Renal cortical epithelial cell (primary cell): ENCODE results near the gene ANO9. TPM values are rescaled to one million over a fixed set of nuclear protein-coding genes. Genes with fewer than 3 reads are reported as not detected.

Experiments used
- DNase-seq: peaks from one replicate; pipeline ENCODE4 v3.0.0-alpha.2; 2011; ENCODE audit warnings: low read depth
- total RNA-seq: library from RNA; depleted of rRNA; stranded (reverse); fragments of >200 nt; gene quantifications from 2 replicates; pipeline ENCODE4 v1.2.3, GENCODE V29; 2014

ANO9 gene, protein sequence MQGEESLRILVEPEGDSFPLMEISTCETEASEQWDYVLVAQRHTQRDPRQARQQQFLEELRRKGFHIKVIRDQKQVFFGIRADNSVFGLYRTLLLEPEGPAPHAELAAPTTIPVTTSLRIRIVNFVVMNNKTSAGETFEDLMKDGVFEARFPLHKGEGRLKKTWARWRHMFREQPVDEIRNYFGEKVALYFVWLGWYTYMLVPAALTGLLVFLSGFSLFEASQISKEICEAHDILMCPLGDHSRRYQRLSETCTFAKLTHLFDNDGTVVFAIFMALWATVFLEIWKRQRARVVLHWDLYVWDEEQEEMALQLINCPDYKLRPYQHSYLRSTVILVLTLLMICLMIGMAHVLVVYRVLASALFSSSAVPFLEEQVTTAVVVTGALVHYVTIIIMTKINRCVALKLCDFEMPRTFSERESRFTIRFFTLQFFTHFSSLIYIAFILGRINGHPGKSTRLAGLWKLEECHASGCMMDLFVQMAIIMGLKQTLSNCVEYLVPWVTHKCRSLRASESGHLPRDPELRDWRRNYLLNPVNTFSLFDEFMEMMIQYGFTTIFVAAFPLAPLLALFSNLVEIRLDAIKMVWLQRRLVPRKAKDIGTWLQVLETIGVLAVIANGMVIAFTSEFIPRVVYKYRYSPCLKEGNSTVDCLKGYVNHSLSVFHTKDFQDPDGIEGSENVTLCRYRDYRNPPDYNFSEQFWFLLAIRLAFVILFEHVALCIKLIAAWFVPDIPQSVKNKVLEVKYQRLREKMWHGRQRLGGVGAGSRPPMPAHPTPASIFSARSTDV
- total RNA-seq = 9.2 and 10.8 TPM in 2 replicates

DNA sequence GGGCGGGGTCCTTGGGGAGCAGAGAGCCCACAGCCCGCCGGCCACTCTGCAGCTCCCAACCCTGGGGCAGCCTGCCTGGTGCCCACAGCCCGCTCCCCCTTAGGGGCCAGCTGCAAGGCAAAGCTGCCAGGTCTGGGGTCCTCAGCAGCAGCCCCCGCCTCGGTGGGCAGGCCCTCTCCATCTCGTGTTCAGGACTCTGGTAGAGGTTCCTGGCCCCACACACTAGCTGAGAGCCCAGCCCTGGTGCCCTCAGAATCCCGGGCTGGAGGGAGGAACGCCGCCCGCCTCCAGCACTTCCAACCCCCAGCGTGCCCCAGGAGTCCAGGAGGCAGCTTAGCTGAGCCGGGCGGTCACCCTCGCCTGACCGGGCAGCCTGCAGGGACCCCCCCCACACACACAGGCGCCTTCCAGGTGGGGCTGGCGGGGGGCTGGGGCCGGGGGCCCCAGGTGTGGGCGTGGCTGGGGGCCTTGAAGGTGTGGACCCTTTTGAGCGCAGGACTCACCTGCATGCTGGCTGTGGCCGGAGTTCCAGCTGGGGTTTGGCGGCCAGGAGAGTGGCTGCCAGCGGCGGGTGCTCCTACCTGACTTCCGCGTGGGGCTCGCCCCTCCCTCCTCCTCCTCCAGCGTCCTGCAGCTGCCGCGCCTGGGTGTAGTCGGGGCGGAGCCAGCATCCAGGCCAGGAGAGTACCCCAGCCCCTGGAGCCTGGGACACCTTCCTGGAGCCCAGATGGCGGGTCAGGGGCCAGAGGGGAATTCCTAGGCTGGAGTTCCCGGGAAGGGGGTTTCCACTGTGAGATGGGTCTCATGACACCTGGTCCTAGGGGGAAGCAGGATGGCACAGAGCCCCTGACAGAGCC, at the start of gene ANO9:
Gene ANO9, minus strand, starts transcription at position 594 of the 857 bp plus-strand sequence. Its CDS starts 85 bp downstream, at position 509.
- DNase-seq = peak; percentile 9

DNA sequence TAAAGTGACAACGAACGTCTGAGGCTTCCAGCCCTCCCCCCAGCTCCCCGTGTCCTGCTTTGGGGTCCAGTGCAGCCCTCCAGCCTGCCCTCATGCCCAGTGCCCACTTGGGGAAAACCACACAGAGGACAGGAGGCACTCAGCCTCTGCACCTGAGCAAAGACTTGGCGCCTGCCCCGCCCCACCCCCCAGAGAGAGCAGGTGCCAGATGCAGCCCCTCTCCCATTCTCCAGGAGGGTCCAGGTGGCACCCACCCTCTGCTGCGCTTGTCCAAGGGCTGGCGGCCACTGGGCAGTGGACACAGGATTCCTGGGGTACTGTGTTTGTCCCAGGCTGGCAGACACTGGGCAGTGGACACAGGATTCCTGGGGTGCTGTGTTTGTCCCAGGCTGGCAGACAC, 49.5 kb upstream of the ANO9 start:
- no peak for DNase-seq

DNA sequence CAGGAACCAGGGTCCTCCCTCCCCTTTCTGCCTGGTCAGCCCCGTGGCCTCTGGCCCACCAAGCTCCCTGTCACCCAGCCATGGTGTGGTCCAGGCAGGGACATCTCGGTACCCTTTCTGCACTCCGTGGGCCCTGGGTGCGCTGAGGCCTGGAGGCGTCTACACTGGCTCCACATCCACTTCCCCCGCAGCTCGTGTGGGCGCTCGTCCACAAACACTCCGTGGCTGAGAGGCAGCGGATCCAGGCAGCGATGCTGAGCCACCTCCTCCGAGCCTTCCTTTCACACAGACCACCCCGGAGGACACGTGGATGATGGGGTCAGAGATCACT, 49.1 kb upstream of the ANO9 start:
- DNase-seq = no peak

DNA sequence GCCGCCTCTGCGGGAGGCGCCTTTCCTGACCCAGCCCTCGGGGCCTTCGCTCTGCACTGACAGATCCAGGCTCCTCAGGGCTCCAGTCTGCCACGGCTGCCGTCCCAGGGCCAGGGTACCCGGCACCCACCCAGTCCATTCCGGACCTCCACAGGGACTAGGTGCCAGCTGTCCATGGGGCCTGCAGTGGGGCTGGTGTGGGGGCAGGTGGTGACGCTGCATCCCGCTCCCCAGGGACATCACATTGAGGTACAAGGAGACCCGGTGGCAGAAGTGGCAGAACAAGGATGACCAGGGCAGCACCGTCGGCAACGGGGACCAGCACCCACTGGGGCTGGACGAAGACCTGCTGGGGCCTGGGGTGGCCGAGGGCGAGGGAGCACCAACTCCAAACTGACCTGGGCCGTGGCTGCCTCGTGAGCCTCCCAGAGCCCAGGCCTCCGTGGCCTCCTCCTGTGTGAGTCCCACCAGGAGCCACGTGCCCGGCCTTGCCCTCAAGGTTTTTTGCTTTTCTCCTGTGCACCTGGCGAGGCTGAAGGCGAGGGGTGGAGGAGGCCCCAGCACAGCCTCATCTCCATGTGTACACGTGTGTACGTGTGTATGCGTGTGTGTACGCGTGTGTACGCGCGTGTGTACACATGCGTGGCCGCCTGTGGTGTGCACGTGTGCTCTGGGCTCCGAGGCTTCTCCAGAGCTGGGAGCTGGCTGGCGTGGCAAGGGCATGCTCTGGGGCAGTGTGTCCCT, 48.5 kb upstream of the ANO9 start:
- no peak for DNase-seq

DNA sequence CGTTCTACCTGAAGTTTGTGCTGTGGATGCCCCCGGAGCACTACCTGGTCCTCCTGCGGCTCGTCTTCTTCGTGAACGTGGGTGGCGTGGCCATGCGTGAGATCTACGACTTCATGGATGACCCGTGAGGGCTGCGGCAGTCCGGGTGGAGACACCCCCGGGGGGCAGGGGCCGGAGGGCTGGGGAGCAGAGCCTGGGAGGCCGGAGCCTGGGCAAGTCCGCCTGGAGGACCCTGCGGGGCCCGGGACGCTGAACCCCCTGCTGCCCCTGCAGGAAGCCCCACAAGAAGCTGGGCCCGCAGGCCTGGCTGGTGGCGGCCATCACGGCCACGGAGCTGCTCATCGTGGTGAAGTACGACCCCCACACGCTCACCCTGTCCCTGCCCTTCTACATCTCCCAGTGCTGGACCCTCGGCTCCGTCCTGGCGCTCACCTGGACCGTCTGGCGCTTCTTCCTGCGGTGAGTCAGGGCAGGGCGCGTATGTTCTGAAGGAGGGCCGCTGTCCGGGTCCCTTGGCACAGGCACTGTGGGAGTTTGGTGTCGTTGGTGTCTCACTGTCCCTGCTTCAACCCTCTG, 47.9 kb upstream of the ANO9 start:
- DNase-seq = no peak

DNA sequence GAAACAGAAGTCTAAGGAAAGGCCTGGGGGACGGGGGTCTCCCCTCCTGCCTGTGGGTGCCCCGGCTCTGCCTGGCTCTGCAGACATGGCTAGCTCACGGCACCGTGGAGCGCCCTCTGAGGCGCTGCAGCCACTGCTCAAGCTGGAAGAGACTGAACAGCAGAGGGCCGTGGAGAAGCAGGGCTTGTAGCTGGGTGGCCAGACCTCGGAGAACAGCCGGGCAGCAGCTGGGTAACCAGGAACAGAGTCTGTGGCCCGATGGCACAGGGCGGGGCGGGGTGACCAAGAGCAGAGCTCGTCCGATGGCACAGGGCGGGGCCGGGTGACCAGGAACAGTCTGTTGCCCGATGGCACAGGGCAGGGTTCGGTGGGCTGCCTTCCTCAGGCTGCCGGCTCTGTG, 47.2 kb upstream of the ANO9 start:
- DNase-seq = no peak

DNA sequence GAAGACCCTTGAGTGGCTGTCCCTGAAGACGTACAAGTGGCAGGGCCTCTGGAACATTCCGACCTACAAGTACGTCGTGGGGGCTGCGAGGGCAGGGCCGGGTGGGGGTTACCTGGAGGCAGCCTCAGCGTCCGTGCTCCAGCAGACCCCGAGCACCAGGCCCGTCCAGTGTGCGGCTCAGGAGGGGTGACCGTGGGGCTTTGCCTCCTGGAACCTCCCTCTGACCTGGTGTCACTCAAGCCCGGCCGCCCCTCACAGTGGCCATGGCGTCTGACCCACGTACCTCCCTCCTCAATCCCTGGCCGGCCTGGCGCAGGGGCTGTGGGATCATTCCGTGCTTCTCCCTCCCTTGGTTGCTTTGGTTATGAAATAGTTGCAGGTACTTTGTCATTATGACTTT, 46.8 kb upstream of the ANO9 start:
- DNase-seq = no peak

DNA sequence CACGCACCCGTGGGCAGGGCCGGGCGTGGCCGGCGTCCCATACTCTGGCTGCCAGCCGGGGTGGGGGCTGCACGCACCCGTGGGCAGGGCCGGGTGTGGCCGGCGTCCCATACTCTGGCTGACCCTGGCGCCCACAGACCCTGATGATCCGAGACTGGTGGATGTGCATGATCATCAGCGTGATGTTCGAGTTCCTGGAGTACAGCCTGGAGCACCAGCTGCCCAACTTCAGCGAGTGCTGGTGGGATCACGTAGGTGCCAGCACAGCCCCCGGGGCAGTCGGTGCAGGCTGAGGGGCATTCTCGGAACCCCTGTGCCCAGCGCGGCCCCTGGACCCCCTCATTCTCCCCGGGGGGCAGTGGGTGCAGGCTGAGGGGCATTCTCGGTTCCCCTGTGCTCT, 46.3 kb upstream of the ANO9 start:
- no peak for DNase-seq

DNA sequence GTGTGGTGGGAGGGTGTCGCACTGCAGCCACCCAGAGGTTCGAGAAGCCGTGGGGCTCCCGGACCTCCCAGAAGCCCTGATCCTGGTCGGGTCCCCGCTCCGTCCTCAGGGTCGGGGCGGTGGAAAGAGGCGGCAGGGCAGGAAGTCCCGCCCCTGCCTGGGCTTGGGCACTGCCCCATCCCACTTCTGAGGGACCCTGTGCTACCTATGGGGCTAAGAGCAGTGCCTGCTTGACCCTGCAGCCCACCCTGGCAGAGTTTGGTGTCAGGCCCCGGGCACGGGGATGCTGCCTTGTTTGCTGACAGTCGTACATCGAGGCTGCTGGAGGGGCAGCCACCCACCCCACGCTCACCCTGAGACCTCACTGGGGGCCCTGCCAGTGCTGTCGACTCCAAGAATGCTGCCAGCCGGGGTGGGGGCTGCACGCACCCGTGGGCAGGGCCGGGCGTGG, 45.8 kb upstream of the ANO9 start:
- no peak for DNase-seq

DNA sequence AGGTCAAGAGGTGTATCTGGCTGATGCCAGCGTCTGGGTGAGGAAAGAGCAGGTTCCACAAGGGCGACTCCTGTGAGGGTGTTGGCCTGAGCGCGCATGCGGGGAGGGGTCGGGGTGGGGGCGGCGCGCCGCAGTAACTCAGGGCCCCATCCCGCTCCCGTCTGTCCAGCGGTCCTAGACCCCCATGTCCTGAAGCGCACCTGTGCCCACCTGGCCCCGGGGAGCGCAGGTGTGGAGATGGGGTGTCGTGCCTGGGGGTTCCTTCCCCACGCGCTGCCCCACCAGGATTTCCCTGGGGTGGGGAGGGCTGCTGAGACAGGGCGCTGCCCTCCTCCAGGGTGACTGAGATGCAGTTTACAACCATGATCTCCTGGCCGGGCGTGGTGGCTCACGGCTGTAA, 44.4 kb upstream of the ANO9 start:
- DNase-seq = no peak

DNA sequence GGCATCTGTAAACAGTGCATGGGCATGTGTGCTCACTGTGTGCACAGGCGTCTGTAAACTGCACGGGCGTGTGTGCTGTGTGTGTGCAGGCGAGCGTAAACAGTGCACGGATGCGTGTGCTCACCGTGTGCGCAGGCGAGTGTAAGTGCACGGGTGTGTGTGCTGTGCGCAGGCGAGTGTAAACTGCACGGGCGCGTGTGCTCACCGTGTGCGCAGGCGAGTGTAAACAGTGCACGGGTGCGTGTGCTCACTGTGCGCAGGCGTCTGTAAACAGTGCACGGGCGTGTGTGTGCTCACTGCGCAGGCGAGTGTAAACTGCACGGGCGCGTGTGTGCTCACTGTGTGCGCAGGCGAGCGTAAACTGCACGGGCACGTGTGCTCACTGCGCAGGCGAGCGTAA, 42.8 kb upstream of the ANO9 start:
- no peak for DNase-seq

DNA sequence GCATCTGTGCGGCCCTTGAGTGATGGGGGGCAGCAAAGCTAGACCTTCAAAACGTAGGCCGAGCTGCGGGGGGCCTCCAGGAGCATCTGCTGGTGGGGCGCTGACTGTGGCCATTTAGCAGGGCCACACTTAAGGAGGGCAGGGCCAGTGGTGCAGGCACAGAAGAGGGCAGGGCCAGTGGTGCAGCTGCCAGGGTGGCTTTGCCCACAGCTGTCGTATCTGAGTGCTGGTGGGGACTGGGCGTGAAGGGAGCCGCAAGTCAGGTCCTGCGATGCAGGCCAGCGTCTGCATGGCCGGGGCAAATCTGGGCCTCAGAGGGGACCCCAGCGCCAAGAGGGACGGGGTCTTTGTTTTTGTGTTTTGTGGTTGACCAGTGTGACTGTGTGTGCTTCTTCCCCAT, 37.5 kb upstream of the ANO9 start:
- no peak for DNase-seq

DNA sequence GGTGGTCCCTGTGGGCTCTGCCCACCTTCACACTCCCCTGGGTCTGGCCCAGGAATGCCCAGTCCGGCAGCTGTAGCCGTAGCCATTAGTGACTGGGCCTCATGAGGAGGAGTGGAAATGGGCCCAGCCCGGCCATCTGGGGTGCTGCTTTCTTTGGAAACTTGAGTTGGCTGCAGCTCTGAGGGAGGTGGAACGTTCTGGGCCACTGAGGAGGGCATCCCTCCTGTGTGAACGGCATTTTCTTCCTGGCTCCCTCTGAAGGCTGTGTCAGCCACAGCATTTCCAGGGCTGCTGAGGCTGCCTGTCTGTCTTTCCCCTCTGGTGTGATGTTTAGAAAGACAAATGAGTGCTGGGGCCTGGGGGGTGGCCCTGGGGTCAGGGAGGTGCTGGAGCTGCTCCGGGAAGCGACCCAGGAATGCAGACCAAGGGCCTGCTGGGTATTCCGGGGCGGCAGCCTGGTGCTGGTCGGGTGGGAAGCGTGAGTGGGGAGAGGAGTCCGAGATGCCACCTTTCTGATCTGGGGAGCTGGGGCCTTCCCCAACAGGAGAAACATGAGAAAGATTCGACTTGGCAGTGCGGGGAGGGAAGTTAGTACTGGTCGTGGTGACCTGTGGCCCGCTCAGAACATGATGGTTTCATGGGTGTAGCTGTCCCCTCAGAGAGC, 35.4 kb upstream of the ANO9 start:
- no peak for DNase-seq

DNA sequence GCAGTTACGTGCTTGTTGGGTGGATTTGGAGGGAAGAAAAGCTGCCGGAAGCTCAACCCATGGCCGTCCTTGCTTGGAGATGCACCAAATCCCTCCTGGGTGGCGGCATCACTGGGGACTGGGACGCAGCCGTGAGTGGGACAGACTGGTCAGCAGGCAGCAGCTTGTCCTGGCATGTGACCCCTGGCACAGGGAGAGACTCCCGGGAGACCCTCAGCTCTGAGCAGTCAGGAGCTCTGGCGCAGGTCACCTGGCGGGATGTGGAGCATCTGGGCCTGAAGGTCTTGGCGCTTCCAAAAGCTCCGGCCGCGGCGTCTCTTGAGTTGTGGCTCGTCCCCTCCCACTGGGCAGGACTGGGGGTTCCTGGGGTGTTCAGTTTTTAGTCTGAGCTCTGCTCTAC, 34.6 kb upstream of the ANO9 start:
- DNase-seq = no peak

DNA sequence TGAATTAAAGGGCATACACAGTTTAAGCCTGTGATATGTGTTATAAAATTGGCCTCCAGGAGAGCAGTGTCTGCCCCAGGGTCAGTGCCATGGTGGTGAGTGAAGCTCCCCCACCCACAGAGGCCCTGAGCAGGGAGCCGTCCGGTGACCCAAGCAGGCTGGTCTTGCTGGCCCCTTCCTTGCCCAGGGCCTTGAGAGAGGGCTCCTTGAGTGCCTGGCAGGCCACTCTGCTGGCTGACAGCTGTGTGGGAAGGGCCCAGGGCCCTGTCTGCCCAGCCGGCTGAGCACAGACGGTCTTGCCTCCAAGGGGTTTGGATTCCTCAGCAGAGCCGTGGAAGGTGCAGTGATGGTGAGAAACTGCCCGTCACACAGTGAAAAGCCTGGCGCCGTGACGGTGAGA, 34.1 kb upstream of the ANO9 start:
- no peak for DNase-seq

DNA sequence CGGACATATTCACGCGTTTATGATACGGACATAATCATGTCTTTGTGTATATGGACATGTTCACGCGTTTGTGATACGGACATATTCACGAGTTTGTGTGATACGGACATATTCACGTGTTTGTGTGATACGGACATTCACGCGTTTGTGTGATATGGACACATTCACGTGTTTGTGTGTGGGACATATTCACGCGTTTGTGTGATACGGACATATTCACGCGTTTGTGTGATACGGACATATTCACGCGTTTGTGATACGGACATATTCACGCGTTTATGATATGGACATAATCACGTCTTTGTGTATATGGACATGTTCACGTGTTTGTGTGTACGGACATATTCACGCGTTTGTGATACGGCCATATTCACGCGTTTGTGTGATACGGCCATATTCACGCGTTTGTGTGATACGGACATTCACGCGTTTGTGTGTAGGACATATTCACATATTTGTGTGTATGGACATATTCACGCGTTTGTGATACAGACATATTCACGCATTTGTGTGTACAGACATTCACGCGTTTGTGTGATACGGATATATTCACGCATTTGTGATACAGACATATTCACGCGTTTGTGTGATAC, 33.2 kb upstream of the ANO9 start:
- DNase-seq = no peak

DNA sequence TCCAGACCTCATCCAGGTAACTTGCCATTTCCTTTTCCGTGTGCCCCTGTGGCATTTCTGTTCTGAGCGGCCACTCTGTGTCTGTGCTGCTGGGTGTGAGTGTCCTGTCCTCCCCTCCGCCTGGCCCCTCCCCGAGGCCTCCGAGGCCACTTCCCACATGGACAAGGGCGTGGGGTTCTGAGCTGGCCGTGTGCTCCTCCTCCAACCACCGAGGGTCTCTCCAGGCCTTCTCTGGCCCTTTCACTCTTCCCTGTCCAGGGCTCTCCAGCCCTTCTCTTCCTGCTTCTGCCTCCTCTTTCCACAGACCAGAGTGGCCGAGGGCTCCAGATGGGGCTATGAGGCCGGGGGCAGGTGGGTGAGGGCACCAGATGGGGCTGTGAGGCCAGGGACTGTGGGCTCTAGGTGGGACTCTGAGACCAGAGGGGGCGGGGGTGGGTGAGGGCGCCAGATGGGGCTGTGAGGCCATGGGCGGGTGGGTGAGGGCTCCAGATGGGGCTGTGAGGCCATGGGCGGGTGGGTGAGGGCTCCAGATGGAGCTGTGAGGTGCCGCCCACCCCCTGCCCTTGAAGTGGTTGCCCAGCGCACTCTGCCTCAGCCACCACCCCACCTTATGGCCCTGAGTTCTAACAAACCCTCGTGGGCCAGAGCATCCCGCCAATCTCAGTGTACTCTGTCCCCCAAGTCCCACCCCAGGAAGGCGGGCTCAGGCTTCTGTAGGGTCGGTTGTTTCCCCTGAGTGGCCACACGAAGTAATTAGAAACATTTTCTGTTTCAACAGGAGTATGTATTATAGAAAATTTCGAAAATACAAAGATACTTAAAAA, 32.4 kb upstream of the ANO9 start:
- DNase-seq = no peak

DNA sequence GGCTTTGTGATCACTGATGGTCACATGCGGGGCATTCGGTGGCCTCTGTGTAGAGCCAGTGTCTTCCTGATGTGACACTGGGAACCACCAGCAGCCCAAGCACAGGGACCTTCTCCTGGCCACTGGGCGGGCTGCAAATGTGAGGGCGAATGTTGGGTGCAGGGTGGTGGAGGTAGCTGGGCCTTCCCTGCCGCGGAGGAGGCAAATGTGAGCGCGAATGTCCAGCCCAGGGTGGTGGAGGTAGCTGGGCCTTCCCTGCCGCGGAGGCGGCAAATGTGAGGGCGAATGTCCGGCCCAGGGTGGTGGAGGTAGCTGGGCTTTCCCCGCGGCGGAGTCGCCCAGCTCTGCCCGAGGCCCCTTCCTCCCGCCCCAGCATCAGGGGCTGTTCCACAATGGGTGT, 31.6 kb upstream of the ANO9 start:
- no peak for DNase-seq

DNA sequence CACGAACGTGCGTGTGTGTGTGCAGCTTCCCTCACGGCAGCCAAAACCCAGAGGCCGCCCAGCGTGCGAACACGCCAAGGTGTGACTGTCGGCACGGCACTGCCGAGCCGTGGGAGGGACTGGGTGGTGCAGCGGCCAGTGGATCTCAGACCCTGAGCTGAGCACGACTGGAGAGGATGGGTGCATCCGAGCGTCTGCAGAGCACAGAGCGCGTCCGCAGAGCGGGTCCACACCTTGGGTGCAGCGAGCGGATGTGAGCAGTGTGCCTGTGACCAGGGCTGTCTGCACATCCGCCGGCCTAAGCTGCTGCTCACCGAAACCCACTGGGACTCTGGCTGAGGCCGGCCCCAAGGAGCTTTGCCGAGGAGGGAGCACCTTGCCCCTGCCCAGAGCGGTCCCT, 31.0 kb upstream of the ANO9 start:
- DNase-seq = no peak

DNA sequence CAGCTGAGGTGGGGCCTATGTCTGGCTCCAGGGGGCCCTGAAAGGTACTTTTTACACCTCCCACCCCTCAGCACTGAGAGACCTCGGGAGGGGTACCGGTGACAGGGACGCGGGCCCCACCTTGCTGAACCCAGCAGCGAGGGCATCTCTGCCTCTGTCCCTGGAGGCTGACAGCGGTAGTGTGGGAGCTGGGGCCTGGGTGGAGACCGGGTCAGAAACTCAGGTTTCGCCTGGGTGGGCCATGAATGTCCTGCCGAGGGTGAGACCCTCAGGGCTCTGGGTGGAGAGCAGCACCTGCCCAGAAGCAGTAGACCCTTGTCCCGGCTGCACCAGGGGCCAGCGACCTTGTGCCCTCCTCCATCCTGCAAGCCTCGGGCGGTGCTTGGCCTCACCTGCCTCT, 30.5 kb upstream of the ANO9 start:
- no peak for DNase-seq
